Pancreas (tissue), 10 donors: ENCODE measurements around the gene LCN9. TPM values are rescaled to one million over a fixed set of nuclear protein-coding genes. Genes with fewer than 3 reads are reported as not detected.

Experiments
- ATAC-seq, 4 donors: fragments of 200-7000 bp; cut with Tn5 transposase; one replicate each; pipeline versions ENCODE4 v1.8.0 to v1.9.1; 2020; ENCODE audit warnings: mild to moderate bottlenecking in 4 of 4, moderate library complexity in 4 of 4
- DNase-seq, 6 donors: peaks; one replicate each; pipeline ENCODE4 v3.0.0-alpha.2; 2020
- FAIRE-seq: peaks from 2 replicates; lab custom pipeline; 2012; peaks lifted over from hg19 to GRCh38; lab: Jason Lieb, UNC
- H3K27ac ChIP-seq, 4 donors: fragments of 200-600 bp; sonication (generic); 1 replicate in 3 of 4; 2 replicates in 1 of 4; pipeline versions ENCODE4 v1.5.0 to v1.8.0; 2020
- H3K27me3 ChIP-seq, 4 donors: fragments of 200-600 bp; one replicate each; pipeline ENCODE4 v1.8.0; 2021
- H3K36me3 ChIP-seq, 3 donors: fragments of 200-600 bp; sonication (generic) in 1 of 3; one replicate each; pipeline versions ENCODE4 v1.5.0 to v1.8.0; 2020 to 2021
- H3K4me1 ChIP-seq, 3 donors: fragments of 200-600 bp; one replicate each; pipeline ENCODE4 v1.8.0; 2021
- H3K4me3 ChIP-seq, 4 donors: fragments of 200-600 bp; sonication (generic) in 2 of 4; one replicate each; pipeline versions ENCODE4 v1.5.0 to v1.8.0; 2020 to 2021
- H3K9me3 ChIP-seq, 4 donors: fragments of 200-600 bp; one replicate each; pipeline ENCODE4 v1.8.0; 2021
- CTCF ChIP-seq, 4 donors: fragments of 200-600 bp; sonication (generic) in 3 of 4; IDR thresholded peaks; one replicate each; pipeline versions ENCODE4 v1.5.0 to v1.8.0; 2021; ENCODE audit warnings: antibody characterized with exemption in 4 of 4
- WGBS, 2 donors: extraction: QIAGEN DNeasy Blood & Tissue Kit; methylation state at CpG; one replicate each; pipeline ENCODE4 v1.1.7; 2013; 5-methylcytosine and 5-hydroxymethylcytosine counted together
- intact Hi-C, 3 donors: fragments of 100-400 bp; cut with DNase I; formaldehyde crosslinking; loops; one replicate each; pipeline versions ENCODE4 v1.11.1 to v1.14.2; 2022
- polyA plus RNA-seq, 2 donors: library from polyadenylated mRNA; stranded (reverse); fragments of 200-250 nt; gene quantifications; one replicate each; pipeline ENCODE4 v1.2.3, GENCODE V29; 2013
- total RNA-seq, 6 donors: library from RNA; stranded (reverse); fragmentation: NEBNext Ultra II Directional in 4 of 6; extraction: Animal tissue kit (Norgen Biotek cat#: 25700) in 4 of 6; gene quantifications; one replicate each; pipeline versions ENCODE4 v1.2.1 to v1.2.4, GENCODE V29; 2021 to 2023
- donor health status: healthy with polysubstance abuse.
- donor health status: DM: no; HTN: no; CAD: no; lungs with moderate emphysema.
- donor health status: DM: no; HTN: no; CAD: no.
- donor health status: control.
- donor health status: control.
- donor health status: Bipolar disorder and iron deficiency.
- donor health status: DM: yes; HTN: yes; CAD: no.
- donor health status: DM: no; HTN: no; CAD: no.
- donor health status: DM: no; HTN: no; CAD: no.
- donor health status: DM: yes; HTN: yes; CAD: no.

The LCN9 gene
- total and polyA plus RNA-seq, 8 donors, result not detected

- Histone ChIP-seq H3K4me1 (no peaks in the 10 kb centered on the region), H3K27ac (no peak overlapping the region), H3K9me3 (no peaks in the 10 kb centered on the region), H3K27me3 (no peaks in the 10 kb centered on the region), H3K4me3 (no peak overlapping the region), H3K36me3 (no peaks in the 10 kb centered on the region)
- WGBS, 2 donors, result 37% methylated on average over 3 of the region's 3 CpGs
- no peak for FAIRE-seq
- DNase-seq, result no peak
- no peak for TF ChIP-seq CTCF (IDR thresholded peaks at IDR 0.05)
- ATAC-seq, result no peak
- intact Hi-C loops, result no loop called here
Measured at GRCh38 chr9:135663451-135663770, 302 bp downstream of the LCN9 start.

- WGBS, 2 donors, result 65 to 67% methylated on average over 12 of the region's 12 CpGs
- H3K4me1 ChIP-seq, result no peaks in the 10 kb centered on the region
- no peak for TF ChIP-seq CTCF (IDR thresholded peaks at IDR 0.05)
- DNase-seq (peak in 1 of 6 donors; percentile 14), FAIRE-seq (no peak), ATAC-seq (no peak)
- no peak overlapping the region for H3K27ac ChIP-seq
- intact Hi-C loops, result no loop called here
- H3K36me3 ChIP-seq, result no peaks in the 10 kb centered on the region
- no peaks in the 10 kb centered on the region for H3K27me3 ChIP-seq
- H3K9me3 ChIP-seq, result no peaks in the 10 kb centered on the region
- H3K4me3 ChIP-seq, result no peak overlapping the region
Measured at GRCh38 chr9:135663857-135664256, 748 bp downstream of the LCN9 start.

- 52 to 73% methylated on average over 10 of the region's 10 CpGs for WGBS, 2 donors
- no peak for TF ChIP-seq CTCF (IDR thresholded peaks at IDR 0.05)
- Histone ChIP-seq H3K27me3 (no peaks in the 10 kb centered on the region), H3K27ac (no peak overlapping the region), H3K9me3 (no peaks in the 10 kb centered on the region), H3K4me3 (no peak overlapping the region), H3K36me3 (no peaks in the 10 kb centered on the region), H3K4me1 (no peaks in the 10 kb centered on the region)
- intact Hi-C loops, result no loop called here
- FAIRE-seq (no peak), DNase-seq (peak in 1 of 6 donors; percentile 34), ATAC-seq (no peak)
Measured at GRCh38 chr9:135664266-135664665, 1.2 kb downstream of the LCN9 start.

- Histone ChIP-seq H3K4me1 (no peaks in the 10 kb centered on the region), H3K4me3 (no peak overlapping the region), H3K27ac (no peak overlapping the region), H3K36me3 (no peaks in the 10 kb centered on the region), H3K9me3 (no peaks in the 10 kb centered on the region), H3K27me3 (no peaks in the 10 kb centered on the region)
- WGBS, 2 donors, result 47 to 63% methylated on average over 32 of the region's 32 CpGs
- intact Hi-C loops, result no loop called here
- DNase-seq (peak in 1 of 6 donors; percentile 37), ATAC-seq (no peak), FAIRE-seq (no peak)
- TF ChIP-seq CTCF (IDR thresholded peaks at IDR 0.05), result no peak
Measured at GRCh38 chr9:135664801-135665794, 2.0 kb downstream of the LCN9 start.

- peak in 2 of 6 donors; percentile 43 to 52 for DNase-seq
- Histone ChIP-seq H3K9me3 (no peaks in the 10 kb centered on the region), H3K36me3 (no peaks in the 10 kb centered on the region), H3K4me3 (no peak overlapping the region), H3K27me3 (no peaks in the 10 kb centered on the region), H3K4me1 (no peaks in the 10 kb centered on the region), H3K27ac (no peak overlapping the region)
- no peak for ATAC-seq
- WGBS, 2 donors, result 52 to 69% methylated on average over 12 of the region's 12 CpGs
- TF ChIP-seq CTCF (IDR thresholded peaks at IDR 0.05), result no peak
- intact Hi-C loops, result no loop called here
- no peak for FAIRE-seq
Measured at GRCh38 chr9:135665795-135666189, 2.7 kb downstream of the LCN9 start.
